GM18873 (cell line): Measurements from ENCODE around the gene MSX1.
"Not testable (repeated sequence)": the region's sequence is repeated elsewhere in the genome, so short reads cannot be mapped to it uniquely, and the experiment has no call there.

Source experiments
- ATAC-seq: cut with Tn5 transposase; IDR thresholded peaks from one replicate; pipeline ENCODE4 v1.9.1; 2021; ENCODE audit warnings: mild to moderate bottlenecking, moderate library complexity, moderate number of reproducible peaks; ENCODE audit not compliant: unreplicated experiment, low FRiP score

The MSX1 gene

DNA sequence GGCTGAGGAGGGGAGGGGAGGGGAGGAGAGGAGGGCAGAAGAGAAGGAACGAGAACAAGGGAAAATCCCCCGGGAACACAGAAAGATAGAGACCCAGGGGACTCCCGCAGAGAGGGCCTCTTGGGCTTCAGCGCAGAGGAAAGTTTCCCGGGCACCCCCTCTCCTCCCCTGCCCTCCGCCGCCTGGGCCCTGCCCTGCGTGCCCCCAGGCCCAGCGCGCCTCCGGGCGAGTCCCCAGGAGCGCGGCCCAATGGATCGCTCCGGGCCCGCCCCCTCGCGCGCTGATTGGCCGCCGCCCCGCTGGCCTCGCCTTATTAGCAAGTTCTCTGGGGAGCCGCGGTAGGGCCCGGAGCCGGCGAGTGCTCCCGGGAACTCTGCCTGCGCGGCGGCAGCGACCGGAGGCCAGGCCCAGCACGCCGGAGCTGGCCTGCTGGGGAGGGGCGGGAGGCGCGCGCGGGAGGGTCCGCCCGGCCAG, at the start of gene MSX1:
TSS of gene MSX1 (plus strand) at position 341 of the 474 bp plus-strand sequence. CDS start 235 bp downstream, outside the sequence.
- peak; percentile 70 for ATAC-seq

DNA sequence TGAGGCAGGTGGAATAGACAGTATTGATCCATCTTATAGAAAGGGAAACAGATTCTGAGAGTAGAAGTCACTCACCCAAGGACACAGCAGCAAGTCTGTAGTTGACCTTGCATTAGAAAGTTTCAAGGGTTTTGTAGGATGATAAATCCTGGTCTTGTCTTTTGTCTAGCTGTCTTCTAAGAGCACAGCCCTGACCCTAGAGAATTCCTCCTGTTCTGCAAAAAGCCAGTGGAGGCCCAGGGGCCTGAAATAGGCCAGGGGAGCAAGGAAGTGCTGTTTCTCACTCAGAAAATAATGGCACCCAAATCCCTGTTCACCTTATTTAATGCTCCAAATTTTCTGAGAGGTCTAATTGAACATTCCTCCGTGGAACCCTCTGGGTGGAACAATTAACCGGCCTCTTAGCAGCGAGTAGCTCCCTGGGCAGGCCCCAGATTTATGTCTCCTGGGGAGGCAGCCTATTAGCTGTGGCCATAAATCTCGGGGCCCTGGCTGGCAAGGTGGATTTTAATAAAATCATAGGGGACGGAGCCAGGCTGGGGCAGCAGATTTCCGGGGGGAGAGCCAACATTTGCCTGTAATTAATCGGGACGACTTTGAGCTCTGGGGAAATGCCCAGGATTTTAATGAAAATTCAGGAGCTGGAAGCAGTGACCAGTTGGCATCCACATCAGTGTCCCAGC, 49.2 kb upstream of the MSX1 start:
- no peak for ATAC-seq

DNA sequence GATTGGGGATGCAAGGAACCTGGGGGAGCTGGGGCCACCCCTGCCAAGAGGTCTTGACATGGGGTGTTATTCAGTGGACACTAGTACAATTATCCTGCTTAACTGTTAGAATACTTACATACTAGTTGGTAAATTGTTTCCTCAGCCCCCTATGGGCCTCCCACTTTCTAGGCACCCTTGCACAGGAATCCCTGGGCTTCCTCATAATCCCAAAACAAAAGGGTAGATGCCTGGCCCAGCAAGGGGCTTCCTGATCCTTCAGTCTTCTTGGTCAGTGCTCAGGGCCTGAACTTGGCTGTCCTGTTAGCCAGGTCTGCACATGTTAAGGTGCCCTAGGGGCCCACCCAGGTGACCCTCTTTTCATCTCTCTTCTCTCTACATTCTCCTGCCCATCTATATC, 48.7 kb upstream of the MSX1 start:
- ATAC-seq = no peak

DNA sequence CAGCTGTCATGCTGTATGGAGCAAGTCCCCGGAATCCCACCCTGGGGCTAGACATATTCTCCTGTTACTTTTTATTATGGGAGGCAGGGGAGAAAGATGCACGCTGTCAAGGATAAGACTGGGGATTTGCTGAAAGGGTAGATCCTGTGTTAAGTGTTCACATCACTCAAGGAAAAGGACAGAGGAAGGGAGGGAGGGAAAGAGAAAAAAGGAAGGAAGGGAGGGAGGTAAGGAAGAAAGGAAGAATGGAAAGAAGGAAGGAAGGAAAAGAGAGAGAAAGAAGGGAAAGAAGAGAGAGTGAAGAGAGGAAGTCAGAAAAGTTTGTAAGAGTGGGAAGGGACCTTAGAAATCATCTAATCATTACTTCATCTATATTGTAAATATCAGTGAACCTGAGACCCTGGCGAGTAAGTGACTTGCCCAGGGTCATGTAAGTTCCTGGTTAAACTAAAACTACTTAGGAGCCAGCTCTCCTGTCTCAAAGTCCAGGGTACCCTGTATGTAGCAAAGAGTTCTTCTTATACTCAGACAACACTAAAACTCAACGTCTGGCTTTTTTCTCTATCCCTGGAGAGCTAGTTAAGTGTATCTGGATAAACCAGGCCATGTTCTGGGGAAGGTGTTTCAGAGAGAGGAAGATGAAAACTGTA, 47.2 kb upstream of the MSX1 start:
- no peak for ATAC-seq

DNA sequence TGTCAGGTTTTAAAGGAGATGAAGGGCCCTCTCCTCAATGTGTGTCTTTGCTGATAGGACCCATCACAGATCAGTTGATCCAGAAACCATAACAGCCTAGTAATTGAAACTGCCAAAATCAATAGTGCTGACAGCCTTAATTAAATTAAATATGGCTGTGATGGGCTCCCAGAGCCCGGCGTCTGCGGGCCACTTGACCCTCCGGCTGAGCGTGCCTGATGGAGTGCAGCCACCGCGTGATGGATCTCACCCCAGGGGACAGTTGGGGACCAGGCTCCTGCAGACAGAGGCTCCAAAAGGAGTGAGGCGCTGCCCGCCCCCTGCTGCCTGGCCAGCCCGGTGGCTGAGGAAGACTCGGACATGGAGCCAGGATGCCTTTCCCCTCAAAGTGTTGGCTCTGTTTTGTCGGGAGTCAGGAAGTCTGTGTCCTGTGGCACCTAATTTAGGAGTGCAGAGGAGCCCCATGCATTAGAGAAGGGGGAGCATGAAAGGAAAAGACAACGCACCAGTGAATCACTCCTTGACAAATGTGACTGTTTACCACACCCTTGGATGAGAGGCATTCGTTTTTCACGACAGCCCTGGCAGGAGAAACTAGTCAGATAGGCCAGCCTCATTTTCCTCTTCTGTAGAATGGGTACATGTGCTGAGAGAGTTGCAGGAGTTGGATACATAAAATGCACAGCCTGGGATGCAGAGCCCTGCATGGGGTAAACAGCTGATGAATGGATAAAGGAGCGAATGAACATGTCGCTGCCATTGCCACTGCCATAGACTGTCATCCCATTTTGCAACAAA, 40.9 kb upstream of the MSX1 start:
- ATAC-seq = no peak

DNA sequence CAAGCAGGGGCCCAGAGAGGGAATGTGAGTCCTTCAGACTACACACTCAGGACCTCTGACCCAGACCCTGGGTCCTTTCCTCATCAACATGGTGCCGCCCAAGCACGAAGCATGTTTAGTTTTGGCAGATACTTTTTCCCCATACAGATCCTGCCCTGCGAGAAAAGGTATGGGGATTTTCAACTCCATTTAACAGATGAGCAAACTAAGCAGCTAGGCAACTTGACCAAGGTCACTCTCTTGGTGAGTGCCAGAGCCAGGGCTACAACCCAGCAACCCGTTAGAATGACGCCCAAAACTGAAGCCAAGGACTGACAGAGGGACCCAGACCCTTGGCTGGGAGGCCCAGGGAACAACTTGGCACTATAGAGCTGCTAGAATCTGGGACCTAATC, 40.3 kb upstream of the MSX1 start:
- ATAC-seq = no peak

DNA sequence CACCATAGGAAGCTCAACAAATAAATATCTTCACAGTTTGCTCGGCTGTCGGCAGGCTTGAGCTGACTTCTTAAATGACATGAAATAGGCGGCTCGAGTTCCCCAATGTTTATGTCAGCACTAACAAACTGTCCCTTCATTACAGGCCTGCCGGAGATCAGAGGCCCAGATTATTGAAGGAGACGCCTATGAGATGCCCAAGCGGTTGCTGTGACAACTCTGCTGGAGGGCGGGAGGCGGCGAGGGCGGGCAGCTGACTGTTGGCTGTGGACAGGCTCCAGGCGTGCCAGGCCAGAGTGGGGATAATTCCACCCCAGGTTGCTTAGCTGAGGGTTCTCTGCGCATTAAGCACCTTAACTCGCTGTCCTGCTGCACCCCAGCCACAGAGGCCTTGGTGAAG, 39.2 kb upstream of the MSX1 start:
- no peak for ATAC-seq

DNA sequence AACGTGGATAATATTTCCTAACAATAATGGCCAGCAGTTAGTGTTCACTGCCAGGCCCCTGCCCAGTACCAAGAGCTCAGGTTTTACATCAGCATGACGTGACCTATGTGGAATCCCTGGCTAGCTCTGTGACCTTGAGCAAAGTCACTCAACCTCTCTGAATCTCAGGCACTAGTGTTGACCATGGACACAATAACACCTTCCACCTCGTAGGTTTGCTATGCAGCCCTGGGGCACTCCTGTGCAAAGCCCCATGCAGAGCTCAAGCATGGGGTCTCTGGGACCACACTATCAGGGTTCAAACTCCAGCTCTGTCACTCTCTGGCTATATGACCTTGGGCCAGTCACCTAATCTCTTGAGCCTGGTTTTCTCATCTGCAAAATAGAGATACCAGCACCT, 38.7 kb upstream of the MSX1 start:
- ATAC-seq = no peak

DNA sequence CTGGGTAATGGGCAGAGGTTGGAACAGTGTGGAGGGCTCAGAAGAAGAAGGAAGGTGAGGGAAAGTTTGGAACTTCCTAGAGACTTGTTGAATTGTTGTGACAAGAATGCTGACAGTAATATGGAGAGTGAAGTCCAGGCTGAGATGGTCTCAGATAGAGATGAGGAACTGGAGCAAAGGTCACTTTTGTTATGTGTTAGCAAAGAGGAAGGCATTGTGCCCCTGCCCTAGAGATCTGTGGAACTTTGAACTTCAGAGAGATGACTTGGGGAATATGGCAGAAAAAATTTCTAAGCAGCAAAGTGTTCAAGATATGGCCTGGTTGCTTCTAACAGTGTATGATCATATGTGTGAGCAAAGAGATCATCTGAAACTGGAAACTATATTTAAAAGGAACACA, 37.9 kb upstream of the MSX1 start:
- no peak for ATAC-seq

DNA sequence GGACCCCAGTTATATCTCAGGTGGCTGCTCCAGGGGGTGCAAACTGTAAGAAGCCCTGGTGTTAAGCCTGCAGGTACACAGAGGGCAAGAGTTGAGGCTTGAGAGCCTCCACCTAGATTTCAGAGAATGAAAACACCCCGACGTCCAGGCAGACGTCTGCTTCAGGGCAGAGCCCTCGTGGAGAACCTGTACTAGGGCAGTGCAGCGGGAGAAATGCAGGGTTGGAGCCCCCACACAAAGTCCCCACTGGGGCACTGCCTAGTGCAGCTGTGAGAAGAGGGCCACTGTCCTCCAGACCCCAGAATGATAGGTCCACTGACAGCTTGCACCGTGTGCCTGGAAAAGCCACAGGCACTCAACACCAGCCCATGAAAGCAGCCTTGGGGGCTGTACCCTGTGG, 37.2 kb upstream of the MSX1 start:
- ATAC-seq = not testable (repeated sequence)

DNA sequence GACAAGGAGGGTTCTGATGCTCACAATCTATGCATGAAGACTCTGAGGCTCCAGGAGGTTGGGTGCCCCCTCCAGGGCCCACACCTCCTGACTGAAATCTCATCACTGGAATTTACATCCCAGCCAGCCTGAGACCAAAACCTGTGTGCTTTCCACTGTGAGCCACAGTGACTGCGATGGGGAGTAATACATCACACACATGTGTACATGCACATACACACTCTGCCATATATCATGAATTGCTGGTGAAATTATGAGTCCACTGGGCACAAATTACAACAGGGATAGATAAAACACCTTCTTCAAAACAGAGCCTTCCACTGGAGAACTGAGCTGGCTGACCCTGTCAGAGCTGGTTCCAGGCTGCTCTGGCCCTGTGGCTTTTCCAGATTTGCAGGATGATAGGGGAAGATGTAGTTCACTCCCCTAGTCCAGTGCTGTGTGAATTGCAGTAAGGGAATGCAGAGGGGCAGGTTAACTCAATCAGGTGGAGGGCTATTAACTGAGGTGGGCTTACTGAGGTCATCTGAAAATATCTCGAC, 35.8 kb upstream of the MSX1 start:
- ATAC-seq = no peak

DNA sequence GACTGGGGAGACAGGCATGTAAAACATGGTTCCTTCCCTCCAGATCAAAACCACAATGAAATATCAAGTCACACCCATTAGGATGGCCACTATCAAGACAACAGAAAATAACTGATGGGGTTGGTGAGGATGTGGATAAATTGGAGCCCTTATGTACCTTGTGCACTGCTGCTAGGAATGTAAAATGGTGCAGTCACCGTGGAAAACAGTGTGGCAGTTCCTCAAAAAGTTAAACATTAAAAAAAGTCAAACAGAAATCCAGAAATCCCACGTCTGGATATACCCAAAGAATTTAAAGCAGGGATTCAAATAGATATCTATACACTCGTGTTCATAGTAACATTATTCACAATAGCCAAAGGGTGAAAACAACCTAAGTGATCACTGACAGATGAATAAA, 35.2 kb upstream of the MSX1 start:
- no peak for ATAC-seq

DNA sequence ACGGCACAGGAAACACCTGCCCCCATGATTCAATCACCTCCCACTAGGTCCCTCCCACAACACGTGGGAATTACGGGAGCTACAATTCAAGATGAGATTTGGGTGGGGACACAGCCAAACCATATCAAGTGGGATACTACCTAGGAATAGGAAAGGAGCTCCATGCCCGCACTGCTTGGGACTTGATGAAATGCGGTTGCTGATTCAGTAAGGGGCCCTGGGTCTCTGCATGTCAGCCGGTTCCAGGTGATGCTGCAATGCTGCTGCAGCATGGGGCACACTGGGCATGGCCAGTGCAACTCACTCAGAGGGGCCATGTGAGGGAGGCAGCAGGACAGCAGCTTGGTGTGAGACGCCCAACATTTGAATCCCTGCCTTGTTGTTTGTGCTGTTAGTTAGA, 34.0 kb upstream of the MSX1 start:
- ATAC-seq = no peak

DNA sequence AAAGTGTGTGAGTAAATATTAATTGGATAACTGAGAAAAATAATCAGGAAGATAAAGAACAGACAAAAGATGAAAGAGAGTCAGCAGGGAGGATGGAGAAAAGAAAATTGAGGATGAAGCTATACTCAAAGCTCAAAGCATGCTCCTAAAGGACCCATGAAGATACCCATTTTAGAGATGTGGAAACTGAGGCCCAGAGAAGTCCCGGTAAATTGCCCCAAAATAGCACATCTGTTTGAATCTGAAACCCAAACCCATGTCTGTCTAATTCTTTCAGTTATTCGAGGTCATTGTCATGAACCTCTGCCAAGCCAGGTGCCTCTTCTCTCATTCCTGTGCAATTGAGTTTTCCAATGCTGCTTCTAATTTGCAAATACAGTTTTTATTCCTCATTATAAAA, 29.6 kb upstream of the MSX1 start:
- ATAC-seq = no peak

DNA sequence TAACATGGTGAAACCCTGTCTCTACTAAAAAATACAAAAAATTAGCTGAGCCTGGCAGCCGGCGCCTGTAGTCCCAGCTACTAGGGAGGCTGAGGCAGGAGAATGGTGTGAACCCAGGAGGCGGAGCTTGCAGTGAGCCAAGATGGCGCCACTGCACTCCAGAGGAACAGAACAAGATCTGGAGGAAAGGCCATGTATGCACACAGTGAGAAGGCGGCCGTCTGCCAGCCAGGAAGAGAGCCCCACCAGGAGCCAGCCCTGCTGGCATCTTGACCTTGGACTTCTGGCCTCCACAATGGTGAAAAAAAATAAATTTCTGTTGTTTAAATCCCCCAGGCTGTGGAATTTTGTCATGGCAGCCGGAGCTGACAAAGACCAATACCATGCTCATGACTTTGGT, 28.2 kb upstream of the MSX1 start:
- no peak for ATAC-seq

DNA sequence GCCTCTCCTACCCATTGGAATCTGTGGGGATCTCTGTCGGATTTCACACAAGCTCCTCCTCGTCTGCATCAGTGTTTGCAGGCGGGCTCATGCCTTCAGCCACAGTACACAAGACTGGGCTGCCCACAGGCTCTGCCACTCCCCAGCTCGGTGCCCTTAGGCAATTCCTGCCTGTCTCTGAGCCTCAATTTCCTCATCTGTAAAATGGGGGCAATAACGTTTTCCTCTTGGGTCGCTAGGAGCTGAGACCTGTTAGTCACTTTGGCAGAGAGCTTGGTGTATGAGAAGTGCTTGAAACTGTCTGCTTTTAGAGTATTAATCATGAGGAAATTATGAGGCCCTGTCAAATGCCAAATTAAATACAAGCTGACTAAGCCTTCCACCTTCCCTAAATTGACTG, 27.6 kb upstream of the MSX1 start:
- no peak for ATAC-seq

DNA sequence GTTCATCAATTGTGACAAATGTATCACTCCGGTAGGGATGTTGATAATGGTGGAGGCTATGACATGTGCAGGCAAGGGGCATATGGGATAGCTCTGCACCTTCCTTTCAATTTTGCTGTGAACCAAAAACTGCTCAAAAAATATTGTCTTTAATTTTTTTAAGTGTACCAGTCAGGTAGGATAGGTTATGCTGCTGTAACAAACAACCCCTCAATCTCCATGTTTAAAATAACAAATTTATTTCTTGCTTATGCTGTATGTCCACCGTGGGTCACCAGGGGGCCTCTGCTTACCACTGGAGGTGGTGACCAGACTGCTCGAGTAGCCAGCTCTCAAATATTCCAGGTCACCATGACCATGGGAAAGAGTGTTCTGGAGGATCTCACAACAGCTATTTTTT, 23.4 kb upstream of the MSX1 start:
- ATAC-seq = no peak

DNA sequence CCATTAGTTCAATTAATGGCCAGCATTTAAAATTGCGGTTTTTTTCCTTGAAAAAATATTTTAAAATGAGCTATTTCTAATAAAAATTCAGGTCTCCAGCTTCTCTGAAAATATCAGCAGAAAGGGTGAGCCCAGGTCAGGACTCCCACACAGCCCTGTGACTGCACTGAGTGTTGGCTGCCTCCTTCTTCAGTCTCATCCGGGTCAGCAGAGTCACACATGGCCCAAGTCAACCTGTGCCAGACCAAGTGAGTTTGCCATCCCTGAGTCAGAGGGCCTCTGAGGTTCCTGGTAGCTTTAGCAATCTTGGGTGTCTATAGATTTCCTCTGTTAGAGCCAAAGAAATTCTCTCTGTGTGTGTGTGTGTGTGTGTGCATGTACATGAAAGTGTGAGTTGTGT, 22.1 kb upstream of the MSX1 start:
- no peak for ATAC-seq

DNA sequence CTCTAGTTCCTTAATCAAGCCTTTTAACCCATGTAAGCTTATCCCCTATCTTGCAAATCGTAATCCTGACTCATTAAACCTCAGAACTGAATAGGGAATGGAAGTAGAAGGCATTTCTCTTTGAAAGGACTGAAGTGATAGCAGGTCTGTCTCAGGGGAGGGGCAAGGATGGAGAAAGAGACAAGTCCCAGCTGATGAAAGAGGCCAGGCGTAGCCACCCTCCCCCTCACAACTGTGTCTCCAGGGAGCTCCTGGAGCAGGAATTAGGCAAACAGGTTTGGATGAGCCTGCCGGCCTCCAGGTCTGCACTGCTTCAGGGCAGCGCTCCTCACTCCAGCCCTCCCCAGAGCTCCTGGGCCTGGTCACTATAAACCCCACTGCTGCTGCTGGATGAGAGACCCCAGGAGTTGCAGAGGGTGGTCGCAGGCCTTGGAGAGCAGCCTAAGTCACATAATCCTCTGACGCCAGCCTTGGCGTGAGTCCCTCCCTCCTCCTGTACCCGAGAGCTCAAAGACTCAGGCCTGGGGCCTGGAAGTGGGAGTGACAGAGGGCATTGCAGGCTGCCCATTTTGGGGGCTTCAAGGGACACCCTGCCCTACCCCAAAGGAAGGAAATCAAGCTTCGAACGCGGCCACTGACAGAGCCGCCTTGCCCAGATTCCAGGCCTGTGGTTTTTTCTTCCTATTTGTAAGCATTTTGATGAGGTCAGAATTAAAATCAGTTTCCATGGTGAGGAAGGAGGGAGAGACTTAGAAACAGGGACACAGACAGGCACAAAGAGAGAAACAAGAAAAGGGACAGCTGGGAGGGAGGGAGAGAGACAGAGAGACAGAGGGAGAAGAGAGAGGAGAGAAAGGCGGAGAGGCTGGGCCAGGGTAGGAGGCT, 21.2 kb upstream of the MSX1 start:
- ATAC-seq = no peak
